Fibroblast of lung (primary cell): Measurements from ENCODE around the gene ARHGAP12. TPM values are rescaled to one million over a fixed set of nuclear protein-coding genes. Genes with fewer than 3 reads are reported as not detected.

Experiments used
- DNase-seq, 2 donors: peaks; one replicate each; pipeline versions ENCODE4 v3.0.0 to v3.0.0-alpha.2; 2010; ENCODE audit warnings: low read depth in 2 of 2
- H2AFZ ChIP-seq: 2 replicates; pipeline ENCODE4 v1.5.1; 2012; ENCODE audit warnings: low read length, control low read depth, inconsistent platforms
- H3K27ac ChIP-seq: 2 replicates; pipeline ENCODE4 v1.5.1; 2011; ENCODE audit warnings: low read length, control low read depth; ENCODE audit not compliant: insufficient read depth
- H3K27me3 ChIP-seq: 2 replicates; pipeline ENCODE4 v1.5.1; 2011; ENCODE audit warnings: mild to moderate bottlenecking, low read length; ENCODE audit not compliant: control insufficient read depth, insufficient read depth
- H3K36me3 ChIP-seq: 2 replicates; pipeline ENCODE4 v1.5.1; 2011; ENCODE audit warnings: low read length; ENCODE audit not compliant: control insufficient read depth, insufficient read depth
- H3K4me1 ChIP-seq: 2 replicates; pipeline ENCODE4 v1.5.1; 2011; ENCODE audit warnings: low read length; ENCODE audit not compliant: control insufficient read depth, insufficient read depth; ENCODE audit errors: extremely low read depth
- H3K4me2 ChIP-seq: 2 replicates; pipeline ENCODE4 v1.5.1; 2011; ENCODE audit warnings: low read length, control low read depth; ENCODE audit not compliant: insufficient read depth; ENCODE audit errors: extremely low read depth
- H3K4me3 ChIP-seq, 4 experiments: fragments of 200-600 bp in 1 of 4; sonication (generic) in 1 of 4; replicated peaks in 1 of 4; 2 replicates each; pipeline ENCODE4 v1.5.1; 2011 to 2016; ENCODE audit warnings: low read length in 4 of 4, low read depth in 3 of 4, mild to moderate bottlenecking in 3 of 4, control low read depth in 2 of 4, inconsistent platforms in 1 of 4, mixed read lengths in 1 of 4; ENCODE audit not compliant: insufficient read depth in 1 of 4; ENCODE audit errors: control extremely low read depth in 1 of 4
- H3K79me2 ChIP-seq: 2 replicates; pipeline ENCODE4 v1.5.1; 2012; ENCODE audit warnings: mild to moderate bottlenecking, low read length, inconsistent platforms; ENCODE audit not compliant: control insufficient read depth, insufficient read depth
- H3K9ac ChIP-seq: 2 replicates; pipeline ENCODE4 v1.5.1; 2011; ENCODE audit warnings: mild to moderate bottlenecking, low read length, control low read depth; ENCODE audit not compliant: insufficient read depth
- H3K9me3 ChIP-seq: 2 replicates; pipeline ENCODE4 v1.5.1; 2012; ENCODE audit warnings: low read depth, low read length; ENCODE audit not compliant: control insufficient read depth, insufficient read depth
- H4K20me1 ChIP-seq: 2 replicates; pipeline ENCODE4 v1.5.1; 2011; ENCODE audit warnings: low read length; ENCODE audit not compliant: control insufficient read depth, insufficient read depth; ENCODE audit errors: extremely low read depth
- CTCF ChIP-seq, 2 donors: IDR thresholded peaks in 1 of 2; conservative IDR thresholded peaks in 1 of 2; 1 replicate in 1 of 2; 2 replicates in 1 of 2; pipeline ENCODE4 v1.5.1; 2011 to 2012; ENCODE audit warnings: low read length in 2 of 2, control low read depth in 1 of 2, inconsistent platforms in 1 of 2, low read depth in 1 of 2, mild to moderate bottlenecking in 1 of 2
- EZH2 ChIP-seq: IDR thresholded peaks from 2 replicates; pipeline ENCODE4 v1.5.1; 2012; ENCODE audit warnings: low read length, control low read depth, mild to moderate bottlenecking; ENCODE audit errors: missing control alignments
- polyA plus RNA-seq, 2 donors: library from polyadenylated mRNA; depleted of rRNA in 1 of 2; stranded (reverse) in 1 of 2; unstranded in 1 of 2; fragments of >200 nt; gene quantifications; 2 replicates each; pipeline ENCODE4 v1.2.1, GENCODE V29; 2011 to 2012; ENCODE audit warnings: missing spikeins in 1 of 2
- total RNA-seq: library from RNA; depleted of rRNA; stranded (reverse); fragments of >200 nt; gene quantifications from 2 replicates; pipeline ENCODE4 v1.2.1, GENCODE V29; 2014

The ARHGAP12 gene
- total and polyA plus RNA-seq, 2 donors (not counting 1 experiment from before 2014, with no cell fraction given) = 24.0 to 63.1 TPM

GRCh38 chr10:31954410-31955191, 26.0 kb upstream of the ARHGAP12 start:
- H2AFZ ChIP-seq = no peak overlapping the region
- H3K9ac ChIP-seq = no peak overlapping the region
- no peaks in the 10 kb centered on the region for H3K4me1 ChIP-seq
- H3K9me3 ChIP-seq = no peaks in the 10 kb centered on the region
- TF ChIP-seq EZH2 (no peak), CTCF (conservative IDR thresholded peaks at IDR 0.05 in 1 of 2, IDR thresholded peaks at IDR 0.05 in 1 of 2; ENCODE audit: low read depth in 1 of 2, low read length in 2 of 2) (no peak)
- H3K27me3 ChIP-seq = no peaks in the 10 kb centered on the region
- H3K27ac ChIP-seq = no peak overlapping the region
- H3K79me2 ChIP-seq = no peaks in the 10 kb centered on the region
- H4K20me1 ChIP-seq = no peaks in the 10 kb centered on the region
- no peak overlapping the region for H3K4me3 ChIP-seq
- H3K4me2 ChIP-seq = no peak overlapping the region
- no peaks in the 10 kb centered on the region for H3K36me3 ChIP-seq
- DNase-seq = no peak

- H3K27me3 ChIP-seq = no peaks in the 10 kb centered on the region
- no peak overlapping the region for H3K27ac ChIP-seq
- no peaks in the 10 kb centered on the region for H4K20me1 ChIP-seq
- TF ChIP-seq CTCF (conservative IDR thresholded peaks at IDR 0.05 in 1 of 2, IDR thresholded peaks at IDR 0.05 in 1 of 2; ENCODE audit: low read depth in 1 of 2, low read length in 2 of 2) (no peak), EZH2 (no peak)
- no peak overlapping the region for H2AFZ ChIP-seq
- DNase-seq = no peak
- H3K36me3 ChIP-seq = no peaks in the 10 kb centered on the region
- H3K4me3 ChIP-seq = no peak overlapping the region
- no peak overlapping the region for H3K9ac ChIP-seq
- H3K9me3 ChIP-seq = no peaks in the 10 kb centered on the region
- no peak overlapping the region for H3K4me2 ChIP-seq
- H3K79me2 ChIP-seq = no peaks in the 10 kb centered on the region
- no peaks in the 10 kb centered on the region for H3K4me1 ChIP-seq
Measured at GRCh38 chr10:31953480-31953879, 24.8 kb upstream of the ARHGAP12 start.

- Histone ChIP-seq H3K4me3 (no peak overlapping the region), H3K4me2 (no peak overlapping the region), H3K27ac (no peak overlapping the region), H3K9ac (no peak overlapping the region), H3K79me2 (no peaks in the 10 kb centered on the region), H3K4me1 (no peaks in the 10 kb centered on the region), H4K20me1 (no peaks in the 10 kb centered on the region), H3K27me3 (no peaks in the 10 kb centered on the region), H2AFZ (no peak overlapping the region), H3K9me3 (no peaks in the 10 kb centered on the region), H3K36me3 (no peaks in the 10 kb centered on the region)
- peak in 1 of 2 donors; percentile 45 for DNase-seq
- no peak for TF ChIP-seq EZH2
- TF ChIP-seq CTCF (conservative IDR thresholded peaks at IDR 0.05 in 1 of 2, IDR thresholded peaks at IDR 0.05 in 1 of 2; ENCODE audit: low read depth in 1 of 2, low read length in 2 of 2) = no peak
Measured at GRCh38 chr10:31953080-31953479, 24.4 kb upstream of the ARHGAP12 start.
